Thyroid gland (tissue), 4 donors: ENCODE measurements around the gene FERMT3.

ENCODE experiments used
- POLR2A ChIP-seq, 2 donors: fragments of 450-650 bp; IDR thresholded peaks; one replicate each; pipeline ENCODE4 v1.6.1; 2017; ENCODE audit warnings: antibody characterized with exemption in 2 of 2, mild to moderate bottlenecking in 2 of 2, moderate library complexity in 1 of 2
- TF ChIP-seq, protein P1 (sequence below), 6 experiments: fragments of 200-600 bp in 3 of 6; fragments of 450-650 bp in 3 of 6; sonication (generic) in 3 of 6; IDR thresholded peaks; one replicate each; pipeline ENCODE4 v1.5.1; 2016 to 2019; ENCODE audit warnings: antibody characterized with exemption in 6 of 6, mild to moderate bottlenecking in 2 of 6, inconsistent platforms in 1 of 6, moderate library complexity in 1 of 6

DNA sequence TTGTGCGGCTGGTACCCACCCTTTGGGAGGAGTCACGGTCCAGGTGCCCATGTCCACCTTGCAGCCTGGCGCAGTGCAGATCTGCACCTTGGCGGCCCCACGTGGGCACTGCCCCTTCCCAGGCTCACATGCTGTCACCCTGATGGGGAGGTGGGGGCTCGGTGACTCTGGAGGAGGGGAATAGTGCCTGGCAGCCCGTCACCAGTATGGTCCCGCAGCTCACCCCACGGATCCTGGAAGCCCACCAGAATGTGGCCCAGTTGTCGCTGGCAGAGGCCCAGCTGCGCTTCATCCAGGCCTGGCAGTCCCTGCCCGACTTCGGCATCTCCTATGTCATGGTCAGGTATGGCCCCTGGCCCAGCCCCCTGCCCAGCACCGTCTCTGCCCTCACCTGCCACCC lies 14.3 kb downstream of the FERMT3 start:
- TF ChIP-seq, protein P1, sequence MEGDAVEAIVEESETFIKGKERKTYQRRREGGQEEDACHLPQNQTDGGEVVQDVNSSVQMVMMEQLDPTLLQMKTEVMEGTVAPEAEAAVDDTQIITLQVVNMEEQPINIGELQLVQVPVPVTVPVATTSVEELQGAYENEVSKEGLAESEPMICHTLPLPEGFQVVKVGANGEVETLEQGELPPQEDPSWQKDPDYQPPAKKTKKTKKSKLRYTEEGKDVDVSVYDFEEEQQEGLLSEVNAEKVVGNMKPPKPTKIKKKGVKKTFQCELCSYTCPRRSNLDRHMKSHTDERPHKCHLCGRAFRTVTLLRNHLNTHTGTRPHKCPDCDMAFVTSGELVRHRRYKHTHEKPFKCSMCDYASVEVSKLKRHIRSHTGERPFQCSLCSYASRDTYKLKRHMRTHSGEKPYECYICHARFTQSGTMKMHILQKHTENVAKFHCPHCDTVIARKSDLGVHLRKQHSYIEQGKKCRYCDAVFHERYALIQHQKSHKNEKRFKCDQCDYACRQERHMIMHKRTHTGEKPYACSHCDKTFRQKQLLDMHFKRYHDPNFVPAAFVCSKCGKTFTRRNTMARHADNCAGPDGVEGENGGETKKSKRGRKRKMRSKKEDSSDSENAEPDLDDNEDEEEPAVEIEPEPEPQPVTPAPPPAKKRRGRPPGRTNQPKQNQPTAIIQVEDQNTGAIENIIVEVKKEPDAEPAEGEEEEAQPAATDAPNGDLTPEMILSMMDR (IDR thresholded peaks at IDR 0.05) = no peak
- TF ChIP-seq POLR2A (IDR thresholded peaks at IDR 0.05) = no peak
